Esophagus squamous epithelium (tissue), 4 donors: ENCODE results near the gene CD247.

Source experiments
- CTCF ChIP-seq, 6 experiments: fragments of 450-650 bp in 4 of 6; fragments of 200-600 bp in 2 of 6; sonication (generic) in 2 of 6; IDR thresholded peaks; one replicate each; pipeline ENCODE4 v1.5.1; 2016 to 2019; ENCODE audit warnings: antibody characterized with exemption in 6 of 6, mild to moderate bottlenecking in 4 of 6, moderate library complexity in 4 of 6
- POLR2A ChIP-seq, 4 donors: fragments of 450-650 bp; IDR thresholded peaks; one replicate each; pipeline ENCODE4 v1.6.1; 2017; ENCODE audit warnings: antibody characterized with exemption in 4 of 4, mild to moderate bottlenecking in 4 of 4, moderate library complexity in 3 of 4

GRCh38 chr1:167501515-167502191 is 16.7 kb downstream of the CD247 start:
- no peak for TF ChIP-seq CTCF (IDR thresholded peaks at IDR 0.05)
- no peak for TF ChIP-seq POLR2A (IDR thresholded peaks at IDR 0.05)
